Measurements from ENCODE around the gene PDZD4. TPM values are rescaled to one million over a fixed set of nuclear protein-coding genes. Genes with fewer than 3 reads are reported as not detected.

The PDZD4 gene
- total and polyA plus RNA-seq, 9 of the 15 experiments (the other 6 are each of a cell fraction or from before 2014, with no cell fraction given): 0.05 to 0.38 (median 0.07) TPM; not detected in 5

- TF ChIP-seq, protein P1, sequence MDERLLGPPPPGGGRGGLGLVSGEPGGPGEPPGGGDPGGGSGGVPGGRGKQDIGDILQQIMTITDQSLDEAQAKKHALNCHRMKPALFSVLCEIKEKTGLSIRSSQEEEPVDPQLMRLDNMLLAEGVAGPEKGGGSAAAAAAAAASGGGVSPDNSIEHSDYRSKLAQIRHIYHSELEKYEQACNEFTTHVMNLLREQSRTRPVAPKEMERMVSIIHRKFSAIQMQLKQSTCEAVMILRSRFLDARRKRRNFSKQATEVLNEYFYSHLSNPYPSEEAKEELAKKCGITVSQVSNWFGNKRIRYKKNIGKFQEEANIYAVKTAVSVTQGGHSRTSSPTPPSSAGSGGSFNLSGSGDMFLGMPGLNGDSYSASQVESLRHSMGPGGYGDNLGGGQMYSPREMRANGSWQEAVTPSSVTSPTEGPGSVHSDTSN (CRISPR knock-in tag; IDR thresholded peaks at IDR 0.05; ENCODE audit: low read depth): peak; percentile 87
- TF ChIP-seq, protein P1 (tag; conservative IDR thresholded peaks at IDR 0.05; ENCODE audit: low read depth): no peak
- TF ChIP-seq FOXA3 (CRISPR knock-in tag; conservative IDR thresholded peaks at IDR 0.05 in 1 of 2, IDR thresholded peaks at IDR 0.05 in 1 of 2): peak in 1 of 2 experiments; percentile 93; a peak in 2 of 4 replicates
- TF ChIP-seq CSDE1 (IDR thresholded peaks at IDR 0.05): no peak
- TF ChIP-seq, protein P2, sequence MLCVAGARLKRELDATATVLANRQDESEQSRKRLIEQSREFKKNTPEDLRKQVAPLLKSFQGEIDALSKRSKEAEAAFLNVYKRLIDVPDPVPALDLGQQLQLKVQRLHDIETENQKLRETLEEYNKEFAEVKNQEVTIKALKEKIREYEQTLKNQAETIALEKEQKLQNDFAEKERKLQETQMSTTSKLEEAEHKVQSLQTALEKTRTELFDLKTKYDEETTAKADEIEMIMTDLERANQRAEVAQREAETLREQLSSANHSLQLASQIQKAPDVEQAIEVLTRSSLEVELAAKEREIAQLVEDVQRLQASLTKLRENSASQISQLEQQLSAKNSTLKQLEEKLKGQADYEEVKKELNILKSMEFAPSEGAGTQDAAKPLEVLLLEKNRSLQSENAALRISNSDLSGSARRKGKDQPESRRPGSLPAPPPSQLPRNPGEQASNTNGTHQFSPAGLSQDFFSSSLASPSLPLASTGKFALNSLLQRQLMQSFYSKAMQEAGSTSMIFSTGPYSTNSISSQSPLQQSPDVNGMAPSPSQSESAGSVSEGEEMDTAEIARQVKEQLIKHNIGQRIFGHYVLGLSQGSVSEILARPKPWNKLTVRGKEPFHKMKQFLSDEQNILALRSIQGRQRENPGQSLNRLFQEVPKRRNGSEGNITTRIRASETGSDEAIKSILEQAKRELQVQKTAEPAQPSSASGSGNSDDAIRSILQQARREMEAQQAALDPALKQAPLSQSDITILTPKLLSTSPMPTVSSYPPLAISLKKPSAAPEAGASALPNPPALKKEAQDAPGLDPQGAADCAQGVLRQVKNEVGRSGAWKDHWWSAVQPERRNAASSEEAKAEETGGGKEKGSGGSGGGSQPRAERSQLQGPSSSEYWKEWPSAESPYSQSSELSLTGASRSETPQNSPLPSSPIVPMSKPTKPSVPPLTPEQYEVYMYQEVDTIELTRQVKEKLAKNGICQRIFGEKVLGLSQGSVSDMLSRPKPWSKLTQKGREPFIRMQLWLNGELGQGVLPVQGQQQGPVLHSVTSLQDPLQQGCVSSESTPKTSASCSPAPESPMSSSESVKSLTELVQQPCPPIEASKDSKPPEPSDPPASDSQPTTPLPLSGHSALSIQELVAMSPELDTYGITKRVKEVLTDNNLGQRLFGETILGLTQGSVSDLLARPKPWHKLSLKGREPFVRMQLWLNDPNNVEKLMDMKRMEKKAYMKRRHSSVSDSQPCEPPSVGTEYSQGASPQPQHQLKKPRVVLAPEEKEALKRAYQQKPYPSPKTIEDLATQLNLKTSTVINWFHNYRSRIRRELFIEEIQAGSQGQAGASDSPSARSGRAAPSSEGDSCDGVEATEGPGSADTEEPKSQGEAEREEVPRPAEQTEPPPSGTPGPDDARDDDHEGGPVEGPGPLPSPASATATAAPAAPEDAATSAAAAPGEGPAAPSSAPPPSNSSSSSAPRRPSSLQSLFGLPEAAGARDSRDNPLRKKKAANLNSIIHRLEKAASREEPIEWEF (CRISPR knock-in tag; IDR thresholded peaks at IDR 0.05): peak; percentile 58; the same call in 1 of the 2 replicates
- no peak for TF ChIP-seq ZKSCAN8 (CRISPR knock-in tag; IDR thresholded peaks at IDR 0.05)
- peak; percentile 58 for TF ChIP-seq GATA2 (CRISPR knock-in tag; IDR thresholded peaks at IDR 0.05)
- peak; percentile 99 for TF ChIP-seq E2F5 (CRISPR knock-in tag; IDR thresholded peaks at IDR 0.05)
- TF ChIP-seq YY1 (IDR thresholded peaks at IDR 0.05; ENCODE audit: borderline replicate concordance in 1 of 3, control insufficient read depth in 1 of 3, extremely low read depth in 1 of 3, insufficient read depth in 3 of 3, insufficient read length in 1 of 3, insufficient replicate concordance in 2 of 3, low read depth in 1 of 3, low read length in 2 of 3): peak in 1 of 3 experiments; percentile 54
- TF ChIP-seq TOE1 (IDR thresholded peaks at IDR 0.05; ENCODE audit: borderline replicate concordance): no peak
- TF ChIP-seq TOE1 (CRISPR knock-in tag; IDR thresholded peaks at IDR 0.05; ENCODE audit: borderline replicate concordance, low read depth): peak; percentile 99
- TF ChIP-seq TEAD1 (CRISPR knock-in tag; IDR thresholded peaks at IDR 0.05): peak; percentile 55 to 98; a peak in 3 of 4 replicates
- TF ChIP-seq FIP1L1 (IDR thresholded peaks at IDR 0.05; ENCODE audit: low read depth, low read length, poor library complexity, severe bottlenecking): no peak
- peak; percentile 81 for TF ChIP-seq CREM (IDR thresholded peaks at IDR 0.05; ENCODE audit: low read depth)
- TF ChIP-seq ATF2 (CRISPR knock-in tag; IDR thresholded peaks at IDR 0.05): peak; percentile 88
These were observed 45.2 kb upstream of the PDZD4 start (continued) for GRCh38 chrX:153875391-153876111.

All from K562 (cell line).